ENCODE measurements around the gene DTNA. TPM values are rescaled to one million over a fixed set of nuclear protein-coding genes. Genes with fewer than 3 reads are reported as not detected.
"Not testable (repeated sequence)": the region's sequence is repeated elsewhere in the genome, so short reads cannot be mapped to it uniquely, and the experiment has no call there.

DTNA gene
- polyA plus RNA-seq, 4 donors = 15.3 to 20.7 (median 18.3) TPM

DNA sequence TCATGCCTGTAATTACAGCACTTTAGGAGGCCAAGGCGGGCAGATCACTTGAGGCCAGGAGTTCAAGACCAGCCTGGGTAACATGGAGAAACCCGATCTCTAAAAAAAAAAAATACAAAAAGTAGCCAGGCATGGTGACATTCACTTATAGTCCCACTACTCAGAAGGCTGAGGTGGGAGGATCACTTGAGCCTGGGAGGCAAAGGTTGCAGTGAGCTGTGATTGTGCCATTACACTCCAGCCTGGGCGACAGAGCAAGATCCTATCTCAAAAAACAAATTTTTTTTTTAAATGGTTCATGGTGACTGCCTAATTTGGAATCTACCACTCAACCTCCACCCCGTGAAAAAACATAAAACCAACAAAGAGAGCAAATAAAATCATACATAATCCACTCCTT is 212.5 kb downstream of the DTNA start:
- not testable (repeated sequence) for DNase-seq (ENCODE audit: low read depth in 4 of 4, low spot score in 3 of 4)

DNA sequence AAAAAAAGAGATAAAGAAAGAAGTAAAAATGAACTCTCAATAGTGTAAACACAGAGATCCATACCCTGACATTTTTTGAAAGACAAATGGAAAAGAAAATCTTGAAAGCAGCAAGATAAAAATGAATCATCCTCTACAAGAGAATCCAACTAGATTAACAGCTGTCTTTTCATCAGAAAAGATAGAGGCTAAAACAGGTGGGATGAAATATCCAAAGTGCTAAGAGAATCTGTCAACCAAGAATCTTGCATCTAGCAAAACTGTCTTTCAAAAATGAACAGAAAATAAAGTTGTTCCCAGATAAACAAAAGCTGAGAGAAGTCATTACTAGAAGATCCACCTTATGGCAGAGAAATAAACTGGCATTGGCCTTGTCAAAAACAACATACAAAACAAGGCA is 213.8 kb downstream of the DTNA start:
- DNase-seq (ENCODE audit: low read depth in 4 of 4, low spot score in 3 of 4) = no peak

DNA sequence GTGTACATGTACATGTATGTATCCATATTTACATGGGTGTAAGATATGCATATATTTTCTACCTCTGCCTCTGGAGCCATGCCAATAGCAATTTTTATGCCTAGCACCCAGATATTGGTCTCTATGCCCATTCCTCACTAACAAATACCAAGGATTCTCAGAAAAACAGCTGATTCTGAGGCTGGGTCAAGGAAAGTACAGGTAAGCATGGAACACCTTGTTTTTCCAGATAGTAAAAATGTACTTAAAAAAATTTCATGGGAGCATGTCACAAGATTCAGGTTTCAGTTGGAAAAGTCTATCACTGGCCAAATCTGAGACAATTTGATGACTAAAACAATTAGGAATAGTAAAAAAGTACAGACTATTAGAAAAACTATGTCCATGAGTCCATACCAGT is 216.6 kb downstream of the DTNA start:
- no peak for DNase-seq (ENCODE audit: low read depth in 4 of 4, low spot score in 3 of 4)

DNA sequence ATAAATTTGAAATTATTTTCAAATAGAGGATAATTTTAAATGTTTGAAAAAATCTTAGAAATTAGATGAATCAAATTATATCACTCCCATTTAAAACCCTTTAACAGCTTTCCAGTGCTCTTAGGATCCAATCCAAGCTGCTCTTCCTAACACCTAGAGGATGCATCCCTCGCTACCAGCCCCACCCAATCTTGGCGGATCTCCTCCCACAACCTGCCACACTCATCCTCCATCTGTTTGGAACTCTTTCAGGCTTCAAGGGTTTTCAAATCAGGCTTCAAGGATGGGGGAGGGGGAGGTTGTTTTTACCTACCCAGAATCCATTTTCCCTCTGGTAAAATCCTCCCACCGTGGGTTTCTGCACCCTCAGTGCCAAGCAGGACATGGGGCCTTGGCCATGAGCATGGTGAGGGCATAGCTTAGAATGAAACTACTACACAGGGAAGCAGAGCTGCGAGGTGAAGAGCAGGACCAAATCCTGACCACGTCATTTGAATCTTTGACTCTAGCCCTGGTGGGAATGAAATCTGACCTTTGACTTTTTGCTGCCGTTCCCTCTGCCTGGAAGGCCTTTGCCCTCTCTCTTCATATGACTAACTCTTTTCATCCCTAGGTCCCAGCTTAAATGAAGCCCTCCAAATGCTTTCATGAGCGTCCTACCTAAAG is 218.1 kb downstream of the DTNA start:
- DNase-seq (ENCODE audit: low read depth in 4 of 4, low spot score in 3 of 4) = no peak

DNA sequence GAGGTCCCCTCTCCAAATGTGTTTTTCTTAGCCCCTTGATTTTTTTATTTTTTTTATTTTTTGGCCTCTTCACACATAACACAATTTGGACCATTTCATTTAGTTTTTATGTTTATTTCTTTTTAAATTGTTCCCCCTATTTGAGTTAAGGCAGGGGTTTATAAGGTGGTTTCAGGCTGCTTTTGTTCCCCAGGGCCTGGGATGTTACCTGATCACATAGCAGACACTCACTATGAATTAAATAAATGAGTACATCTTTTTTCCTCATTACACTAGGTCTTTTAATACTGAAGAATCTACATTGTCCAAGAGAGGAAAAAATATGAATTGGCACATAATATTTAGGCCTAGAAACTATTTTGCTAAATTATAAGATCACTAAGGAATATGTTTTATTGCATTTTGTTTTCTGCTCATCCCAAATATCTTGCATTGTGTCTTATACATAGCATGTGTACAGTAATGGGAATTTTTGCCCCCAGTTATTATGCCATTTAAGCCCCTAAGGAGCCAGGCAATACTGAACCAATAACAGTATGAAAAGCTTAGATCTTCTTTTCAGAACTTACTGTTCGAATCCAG is 218.7 kb downstream of the DTNA start:
- no peak for DNase-seq (ENCODE audit: low read depth in 4 of 4, low spot score in 3 of 4)

DNA sequence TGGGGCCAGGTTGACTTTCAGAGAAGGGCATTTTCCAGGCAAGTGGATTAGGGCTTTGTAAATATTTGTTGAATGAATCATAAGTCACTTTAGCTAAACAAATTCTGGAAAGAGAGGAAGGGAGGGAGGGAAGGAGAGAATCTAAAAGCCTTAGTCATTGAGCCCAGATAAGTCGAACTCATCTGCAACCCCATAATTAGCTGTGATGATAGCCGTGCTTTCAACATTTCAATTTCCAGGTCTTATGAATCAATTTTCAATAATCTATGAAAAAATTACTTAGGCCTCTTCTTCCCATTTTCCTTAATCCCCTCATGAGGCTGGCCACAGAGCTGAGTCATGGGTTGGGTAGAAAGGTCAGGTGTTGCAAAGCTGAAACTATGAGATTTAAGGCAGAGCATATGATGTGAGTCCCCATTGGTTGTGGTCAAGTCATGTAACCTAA is 219.3 kb downstream of the DTNA start:
- DNase-seq (ENCODE audit: low read depth in 4 of 4, low spot score in 3 of 4) = no peak

DNA sequence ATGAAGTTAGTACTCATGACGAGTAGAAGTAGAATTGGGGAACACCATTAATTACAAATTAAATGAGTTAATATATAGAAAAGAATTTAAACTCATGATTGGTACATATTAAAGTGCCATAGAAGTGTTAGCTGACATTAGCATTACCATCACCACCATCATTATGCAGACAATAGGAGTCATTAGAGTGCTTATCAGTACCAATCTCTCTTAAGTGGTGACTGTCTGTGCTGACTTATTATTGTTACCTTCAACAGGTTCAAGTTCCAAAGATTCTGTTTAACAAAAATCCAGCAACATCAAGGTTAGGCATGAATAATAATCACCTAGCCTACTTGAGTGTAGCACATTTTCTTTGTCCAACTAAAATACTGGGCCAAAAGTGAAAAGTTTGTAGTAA is 222.3 kb downstream of the DTNA start:
- no peak for DNase-seq (ENCODE audit: low read depth in 4 of 4, low spot score in 3 of 4)

DNA sequence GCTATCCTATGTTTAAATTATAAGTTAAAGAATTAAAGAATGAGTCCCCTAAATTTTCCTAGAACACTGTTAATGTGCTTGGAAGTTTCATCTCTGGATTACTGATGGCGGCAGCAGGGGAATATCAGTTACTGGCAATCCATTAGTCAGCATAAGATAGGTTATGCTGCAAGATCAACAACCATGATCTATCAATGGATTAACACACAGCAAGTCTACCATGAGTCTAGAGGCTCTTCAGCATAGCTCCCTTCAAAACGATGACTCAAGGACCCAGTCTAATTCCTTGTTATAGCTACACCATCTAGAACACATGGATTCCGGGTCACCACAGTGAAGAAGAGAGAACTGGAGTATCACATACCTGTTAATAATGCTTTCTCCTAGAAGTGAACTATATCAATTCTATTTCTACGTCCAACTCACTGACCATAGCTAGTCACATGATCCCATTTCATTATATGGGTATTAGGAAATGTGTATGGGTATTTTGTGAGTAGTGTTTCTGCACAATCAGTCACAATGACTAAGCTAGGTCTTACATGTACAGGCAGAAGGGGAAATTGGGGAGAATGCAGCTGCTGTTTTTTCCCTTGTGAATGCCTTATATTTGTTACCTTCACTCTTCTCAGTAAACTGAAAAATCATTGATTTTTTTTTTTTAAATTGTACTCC is 222.8 kb downstream of the DTNA start:
- no peak for DNase-seq (ENCODE audit: low read depth in 4 of 4, low spot score in 3 of 4)

DNA sequence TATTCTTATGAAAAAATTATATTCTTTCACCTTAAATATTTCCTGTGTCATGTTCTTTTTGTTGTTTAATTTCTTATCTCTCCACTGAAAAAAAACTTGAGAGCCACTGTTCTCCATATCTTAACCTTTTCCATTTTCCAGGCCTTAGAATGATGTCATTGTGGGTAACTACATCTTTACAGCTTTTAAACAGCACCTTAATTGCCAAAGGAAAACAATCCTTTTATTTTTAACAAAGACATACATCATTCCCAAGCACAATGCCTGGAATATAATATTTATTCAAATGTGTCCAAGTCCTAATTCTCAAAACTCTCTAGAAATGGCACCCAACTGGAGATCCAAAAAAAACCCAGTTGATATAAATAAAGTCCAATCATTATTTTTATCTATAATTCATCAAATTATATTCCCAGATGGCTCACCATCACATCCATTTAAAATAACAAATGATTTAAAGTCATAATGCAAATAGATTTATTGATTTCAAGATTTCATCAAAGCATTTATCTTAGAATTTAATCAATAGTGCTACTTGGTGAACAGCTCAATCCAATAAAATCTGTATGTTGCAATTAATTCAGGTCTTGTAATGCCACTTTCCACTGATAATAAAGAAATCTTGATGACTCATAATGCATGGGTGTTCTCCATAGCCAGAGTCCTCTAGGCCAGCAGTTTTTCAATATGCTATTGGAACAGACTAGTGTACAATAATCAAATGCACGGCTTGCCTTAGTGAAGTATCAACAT is 224.0 kb downstream of the DTNA start:
- no peak for DNase-seq (ENCODE audit: low read depth in 4 of 4, low spot score in 3 of 4)

DNA sequence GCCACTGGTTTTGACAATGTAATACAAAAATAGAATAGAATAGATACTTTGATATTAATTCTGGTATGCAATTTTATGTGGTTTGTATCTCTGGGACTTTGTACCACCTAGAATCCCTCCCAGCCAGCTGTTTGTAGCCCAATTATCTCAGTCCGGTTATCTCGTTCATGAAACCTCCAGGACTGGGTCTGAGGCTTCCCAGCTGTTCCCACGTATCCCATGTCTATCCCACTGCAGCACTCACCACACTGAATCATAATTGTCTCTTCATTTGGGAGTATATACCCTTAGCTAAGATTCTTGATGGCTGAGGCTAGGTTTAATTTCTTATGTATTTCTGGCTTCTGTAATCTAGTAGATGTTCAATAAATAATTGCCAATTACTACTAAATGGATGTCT is 226.7 kb downstream of the DTNA start:
- no peak for DNase-seq (ENCODE audit: low read depth in 4 of 4, low spot score in 3 of 4)

DNA sequence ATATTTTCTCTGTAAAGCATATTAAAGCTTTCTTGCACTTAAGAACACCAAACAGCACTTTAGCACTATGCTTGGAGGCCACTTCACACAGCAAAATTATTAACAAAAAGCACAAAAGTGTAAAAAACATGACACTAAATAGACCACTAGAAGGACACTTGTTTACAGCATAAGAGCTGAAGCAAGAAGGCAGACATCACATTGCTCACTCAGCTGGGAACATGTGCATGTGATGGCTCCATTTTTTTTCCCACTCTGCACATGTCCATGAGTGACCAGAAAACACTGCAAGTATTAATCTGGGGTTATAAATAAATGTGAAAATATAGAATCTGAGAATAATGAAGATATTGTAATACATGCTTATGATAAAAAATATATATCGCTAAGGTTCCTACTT is 228.0 kb downstream of the DTNA start:
- no peak for DNase-seq (ENCODE audit: low read depth in 4 of 4, low spot score in 3 of 4)

All from right renal pelvis (tissue), 4 donors.